ENCODE results near the gene APAF1.
A peak's percentile ranks its signal among the peaks of the same experiment; 100 is the strongest.
"Not testable (repeated sequence)": the region's sequence is repeated elsewhere in the genome, so short reads cannot be mapped to it uniquely, and the experiment has no call there.

The APAF1 gene

DNA sequence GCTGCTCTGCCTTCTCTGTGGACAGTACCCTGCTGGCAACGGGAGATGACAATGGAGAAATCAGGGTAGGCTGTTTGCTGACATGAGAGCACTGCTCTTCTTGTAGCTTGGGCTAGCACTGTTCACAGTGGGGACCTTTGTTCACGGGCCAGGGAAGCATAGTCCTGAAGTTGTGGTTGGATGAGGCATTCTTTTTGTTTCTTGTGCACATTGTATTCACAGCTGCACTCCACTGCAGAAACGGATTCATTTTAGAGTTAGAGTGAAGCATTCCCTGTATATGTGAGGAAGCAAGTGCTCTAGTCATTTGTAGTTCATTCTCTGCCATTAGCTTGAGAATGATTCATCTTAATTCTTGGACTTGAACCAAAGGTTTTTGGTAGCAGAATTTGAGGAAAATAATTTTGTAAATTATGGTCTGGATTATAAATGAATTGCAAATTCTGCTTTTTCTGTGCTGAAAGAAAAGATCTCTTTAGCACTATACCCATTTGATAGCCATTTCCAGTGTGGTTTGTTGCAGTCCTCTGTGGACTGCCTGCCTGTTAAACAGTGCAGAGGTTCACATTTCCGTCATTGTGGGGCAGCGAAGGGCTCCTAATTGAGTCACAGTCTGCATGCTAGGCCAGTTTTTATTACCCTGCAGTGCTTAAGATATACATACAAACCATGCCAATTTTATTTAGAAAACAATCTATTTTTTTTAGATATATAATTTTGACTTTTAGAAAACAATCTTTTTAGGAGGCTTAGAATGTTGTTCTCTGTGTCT is 80.6 kb downstream of the APAF1 start:
- no peak for DNase-seq

DNA sequence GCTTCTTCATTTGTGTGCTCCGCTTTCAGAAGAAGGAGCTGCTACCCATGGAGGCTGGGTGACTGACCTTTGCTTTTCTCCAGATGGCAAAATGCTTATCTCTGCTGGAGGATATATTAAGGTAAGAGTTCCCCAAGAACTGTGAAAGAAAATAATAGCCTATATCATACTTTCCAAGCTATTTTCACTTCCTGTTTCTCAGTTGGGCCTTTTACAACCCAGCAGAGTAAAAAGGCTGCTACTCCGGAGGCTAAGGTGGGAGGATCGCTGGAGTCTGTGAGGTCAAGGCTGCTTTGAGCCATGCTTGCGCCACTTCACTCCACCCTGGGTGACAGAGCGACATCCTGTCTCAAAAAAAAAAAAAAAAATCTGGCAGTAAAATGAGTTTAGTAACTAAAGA is 82.1 kb downstream of the APAF1 start:
- DNase-seq: no peak

DNA sequence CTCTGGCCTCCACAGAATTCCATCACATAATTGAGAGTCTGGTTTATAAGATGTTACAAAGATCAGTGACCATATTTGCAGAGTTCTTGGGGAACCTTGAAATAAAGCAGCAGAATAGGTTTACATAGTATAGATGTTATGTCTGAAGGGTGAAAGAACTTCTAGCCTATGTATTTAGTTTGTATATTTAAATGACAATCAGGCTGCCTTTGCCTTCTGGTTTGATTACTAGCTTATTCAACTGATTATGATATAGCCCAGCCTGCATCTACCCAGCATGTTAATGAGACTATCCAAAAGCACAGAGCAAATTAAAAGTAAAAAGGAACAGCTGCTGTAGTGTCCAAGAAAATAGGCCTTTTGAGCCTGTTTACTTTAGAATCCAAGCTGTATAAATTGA is 85.3 kb downstream of the APAF1 start:
- DNase-seq: no peak

DNA sequence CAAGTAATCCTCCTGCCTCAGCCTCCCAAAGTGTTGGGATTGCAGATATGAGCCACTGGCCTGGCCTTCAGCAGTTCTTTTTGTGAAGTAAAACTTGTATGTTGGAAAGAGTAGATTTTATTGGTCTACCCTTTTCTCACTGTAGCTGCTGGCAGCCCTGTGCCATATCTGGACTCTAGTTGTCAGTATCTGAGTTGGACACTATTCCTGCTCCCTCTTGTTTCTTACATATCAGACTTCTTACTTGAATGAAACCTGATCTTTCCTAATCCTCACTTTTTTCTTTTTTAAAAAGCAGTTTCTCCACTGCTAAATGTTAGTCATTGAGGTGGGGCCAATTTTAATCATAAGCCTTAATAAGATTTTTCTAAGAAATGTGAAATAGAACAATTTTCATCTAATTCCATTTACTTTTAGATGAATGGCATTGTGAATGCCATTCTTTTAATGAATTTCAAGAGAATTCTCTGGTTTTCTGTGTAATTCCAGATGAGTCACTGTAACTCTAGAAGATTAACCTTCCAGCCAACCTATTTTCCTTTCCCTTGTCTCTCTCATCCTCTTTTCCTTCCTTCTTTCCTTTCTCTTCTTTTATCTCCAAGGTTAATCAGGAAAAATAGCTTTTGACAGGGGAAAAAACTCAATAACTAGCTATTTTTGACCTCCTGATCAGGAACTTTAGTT is 88.7 kb downstream of the APAF1 start:
- no peak for DNase-seq

DNA sequence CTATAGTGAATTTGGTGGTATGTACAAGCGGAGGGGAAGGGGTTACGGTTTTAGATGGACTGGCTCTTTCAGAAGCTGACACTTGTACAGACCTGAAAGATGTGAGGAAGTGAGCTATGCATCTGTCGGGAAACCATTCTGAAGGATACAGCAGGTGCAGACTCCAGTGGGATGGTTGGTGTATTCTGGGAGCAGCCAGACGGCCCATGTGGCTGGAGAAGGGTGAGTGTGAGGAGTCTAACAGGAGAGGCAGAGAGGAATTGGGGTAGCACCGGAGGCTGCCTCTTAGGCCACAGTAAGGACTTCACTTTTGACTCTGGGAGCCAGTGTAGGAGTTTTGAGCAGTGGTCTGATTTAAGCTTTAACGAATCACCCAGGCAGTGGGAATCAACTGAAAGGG is 90.7 kb downstream of the APAF1 start:
- DNase-seq: no peak

DNA sequence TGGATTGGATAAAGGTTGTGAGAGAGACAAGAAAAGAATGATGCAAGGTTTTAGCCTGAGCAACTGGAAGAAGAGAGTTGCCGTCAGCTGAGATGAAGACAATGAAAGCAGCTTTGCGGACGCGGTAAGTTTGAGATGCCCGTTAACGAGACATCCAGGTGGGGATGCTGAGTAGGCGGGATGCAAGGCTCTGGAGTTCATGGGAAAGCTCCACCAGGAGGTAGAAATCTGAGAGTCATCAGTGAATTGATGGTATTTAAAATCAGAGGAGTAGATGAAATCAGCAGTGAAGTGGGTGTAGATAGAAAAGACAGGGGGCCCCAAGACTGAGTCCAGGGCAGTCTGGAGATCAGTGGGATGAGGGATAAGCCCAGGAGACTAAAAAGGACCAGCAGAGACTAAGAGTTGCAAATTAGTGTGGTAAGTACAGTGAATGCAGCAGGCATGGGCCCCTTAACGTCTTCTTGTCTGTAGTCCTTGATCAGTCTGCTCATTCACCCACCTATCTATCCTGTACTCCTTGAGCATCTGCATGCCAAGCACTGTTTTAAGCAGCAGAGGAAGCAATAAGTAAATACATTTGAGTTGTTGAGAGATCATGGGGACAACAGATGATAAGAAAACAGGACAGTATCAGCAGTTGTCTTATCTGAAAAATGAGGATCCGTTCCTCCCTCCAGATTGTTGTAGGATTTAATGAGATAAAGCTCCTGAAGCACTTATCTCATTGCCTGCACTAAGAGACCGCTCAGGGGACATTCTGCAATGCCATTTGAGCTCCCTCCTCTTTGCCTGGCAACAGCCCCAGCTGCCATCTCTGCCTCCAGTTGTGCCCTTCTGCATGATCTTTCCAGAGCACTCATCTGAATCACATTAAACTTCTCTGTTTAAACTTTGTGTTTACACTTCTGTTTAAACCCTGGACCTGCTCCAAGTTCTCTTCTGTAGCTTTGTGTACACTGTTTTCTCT is 91.5 kb downstream of the APAF1 start:
- no peak for DNase-seq

DNA sequence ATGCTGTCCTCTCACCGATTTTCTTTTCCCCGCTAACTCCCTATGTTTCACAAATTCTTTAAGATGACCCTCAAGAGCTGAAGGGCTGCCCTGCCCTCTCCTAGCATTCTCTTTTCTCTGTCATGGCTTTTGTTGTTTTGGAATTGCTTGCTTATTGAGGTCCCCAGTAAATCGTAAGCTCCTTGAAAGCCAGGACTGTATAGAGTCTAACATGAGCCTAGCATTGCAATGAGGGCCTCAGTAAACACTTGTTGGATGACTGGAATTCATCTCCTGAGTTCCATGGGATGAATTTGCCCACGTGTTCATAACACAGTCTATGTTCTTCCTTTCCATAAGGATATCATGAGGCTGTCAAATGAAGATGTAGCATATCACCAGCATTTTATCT is 92.2 kb downstream of the APAF1 start:
- DNase-seq: no peak

DNA sequence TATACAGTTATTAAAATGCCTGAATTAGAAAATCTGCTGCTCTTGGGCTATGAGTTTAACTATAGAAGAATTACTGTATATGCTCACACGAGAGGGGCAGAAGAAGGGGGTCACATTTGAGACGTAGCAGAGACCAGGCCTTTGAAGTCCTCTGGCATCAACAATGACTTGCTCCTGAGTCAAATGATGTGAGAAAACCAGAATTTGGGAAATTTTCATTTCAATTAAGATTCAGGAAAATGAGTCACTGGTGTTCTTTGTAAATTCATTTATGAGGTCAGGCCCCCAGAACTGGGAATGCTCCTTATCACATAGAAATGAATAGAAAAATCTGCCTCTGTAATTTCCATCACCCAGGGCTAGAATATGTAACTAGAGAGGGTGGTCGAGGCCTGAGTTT is 92.9 kb downstream of the APAF1 start:
- no peak for DNase-seq

DNA sequence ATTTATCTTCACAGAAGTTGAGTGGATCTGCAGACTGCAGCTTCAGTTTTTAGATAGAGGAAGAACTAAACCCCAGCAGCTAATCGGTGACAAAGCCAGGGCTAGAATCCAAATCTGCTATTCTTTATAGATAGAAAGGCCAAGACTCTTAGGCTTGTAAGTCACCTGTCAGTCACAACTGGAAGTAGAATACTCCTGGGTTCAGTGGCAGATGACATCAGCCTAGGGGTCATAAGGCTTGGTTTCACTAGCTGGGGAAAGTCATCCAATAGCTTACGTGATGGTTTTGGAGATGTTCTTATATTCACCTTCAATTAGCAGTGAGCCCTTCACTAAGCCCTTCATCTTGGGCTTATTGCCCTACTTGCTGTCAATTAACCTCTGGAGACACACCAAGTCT is 93.4 kb downstream of the APAF1 start:
- no peak for DNase-seq

DNA sequence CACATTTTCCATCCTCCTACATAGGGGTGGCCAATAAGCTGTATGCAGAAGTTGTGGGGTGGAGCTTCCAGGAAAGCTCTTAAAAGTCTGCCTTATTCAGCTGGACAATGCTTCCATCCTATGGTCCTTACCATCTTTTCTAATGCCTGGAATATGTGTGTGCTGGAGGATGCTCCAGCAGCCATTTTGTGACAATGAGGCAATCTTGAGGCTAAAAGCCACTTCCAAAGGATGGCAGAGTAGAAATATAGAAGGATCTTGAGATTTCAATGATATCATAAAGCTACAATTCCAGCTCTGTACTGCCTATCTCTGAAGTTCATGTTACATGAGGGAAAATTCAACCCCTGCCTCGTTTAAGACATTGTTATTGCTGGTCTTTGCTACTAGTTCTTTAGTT is 95.7 kb downstream of the APAF1 start:
- DNase-seq: no peak

DNA sequence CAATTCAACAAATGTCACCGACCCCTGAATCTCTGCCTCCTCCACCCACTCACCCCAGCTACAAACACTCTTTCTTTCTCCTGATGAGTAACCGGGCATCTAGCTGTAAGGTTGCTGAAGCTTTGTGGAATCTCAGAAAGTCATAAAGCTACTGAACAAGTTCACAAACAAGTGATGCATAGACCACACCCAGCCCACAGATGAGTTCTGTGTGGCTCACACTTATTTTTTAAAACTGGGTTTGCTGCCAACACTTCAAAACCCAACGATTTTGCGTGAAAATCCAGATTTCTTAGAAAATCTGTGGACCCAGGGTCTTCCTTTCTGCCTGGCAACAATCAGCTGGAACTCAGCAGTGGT is 96.1 kb downstream of the APAF1 start:
- DNase-seq: no peak

DNA sequence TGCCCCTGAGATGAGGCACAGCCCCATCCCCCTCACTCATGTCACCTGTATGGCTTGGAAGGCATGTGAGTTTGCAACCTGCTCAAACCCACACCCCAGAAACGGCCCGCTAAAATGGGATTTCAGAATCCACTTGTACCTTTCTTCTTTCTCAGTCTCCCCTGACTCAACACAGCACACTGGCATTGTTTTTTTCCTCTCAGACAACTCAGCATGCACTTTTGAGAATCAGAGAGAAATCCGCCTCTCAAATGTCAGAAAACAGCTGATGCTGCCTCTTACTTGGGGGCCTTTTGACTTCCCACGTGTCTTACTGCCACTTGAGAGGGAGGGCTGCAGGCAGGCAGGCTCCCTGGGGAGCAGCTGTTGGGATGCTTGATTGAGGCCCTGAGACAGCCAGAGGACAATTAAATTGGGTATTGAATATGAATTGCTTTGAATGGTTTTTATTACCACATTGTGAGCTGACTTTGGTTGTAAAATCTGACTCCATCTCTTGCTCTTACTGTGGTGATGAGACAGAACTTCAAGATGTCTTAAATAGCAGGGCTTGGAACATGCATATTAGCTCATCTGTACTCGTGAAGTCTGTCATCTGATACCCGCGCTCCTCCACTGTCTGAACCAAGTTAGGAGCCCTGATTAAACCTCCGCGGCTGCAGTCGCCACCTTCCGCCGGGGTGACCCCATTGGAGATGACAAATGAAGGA is 96.6 kb downstream of the APAF1 start:
- DNase-seq: no peak

DNA sequence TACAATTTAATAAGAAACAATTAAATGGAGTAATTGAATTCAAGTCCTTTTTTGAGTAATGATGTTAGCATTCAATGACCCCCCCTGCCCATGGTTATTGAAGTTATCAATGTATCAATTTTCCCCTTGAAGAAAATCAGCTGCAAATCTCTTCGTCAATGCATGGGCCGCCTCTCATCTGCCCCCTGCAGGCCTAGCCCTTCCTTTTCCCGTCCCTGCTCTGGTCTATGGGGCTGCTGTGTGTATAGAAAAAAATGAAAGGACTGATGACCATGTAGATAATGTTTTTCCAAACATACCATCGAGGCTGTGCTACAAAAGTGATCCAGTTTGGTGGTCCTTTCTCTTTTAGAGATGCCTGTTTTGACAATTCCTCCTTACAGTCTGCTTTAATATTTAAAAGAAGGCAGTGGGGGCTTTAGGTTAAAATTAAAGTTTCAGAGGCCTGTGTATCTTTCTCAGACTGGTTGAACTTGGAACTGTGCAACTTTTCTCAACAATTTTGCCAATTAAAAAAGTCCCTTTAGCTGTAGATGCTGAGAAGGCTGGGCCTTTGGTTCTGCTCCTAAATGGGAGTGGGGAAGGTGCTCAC is 98.4 kb downstream of the APAF1 start:
- peak in 1 of 6 experiments; percentile 1 for DNase-seq

DNA sequence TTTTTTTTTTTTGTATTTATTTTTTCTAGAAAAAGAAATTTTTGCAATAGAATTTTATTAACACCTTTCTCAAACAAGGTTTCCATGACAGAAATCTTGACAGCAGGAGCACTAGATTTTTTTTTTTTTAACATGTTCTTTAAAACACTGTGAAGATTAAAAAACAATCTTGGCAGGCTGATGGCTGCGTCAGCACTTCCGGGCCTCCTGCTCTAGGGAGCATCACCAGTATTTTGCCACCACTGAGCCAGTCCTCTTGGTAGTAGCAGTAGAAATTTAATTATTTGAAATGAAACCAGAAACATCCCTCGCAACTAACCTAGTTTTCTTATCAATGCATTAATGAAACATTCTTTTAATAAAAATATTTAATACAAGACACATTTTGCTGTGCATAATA is 99.6 kb downstream of the APAF1 start:
- no peak for DNase-seq

DNA sequence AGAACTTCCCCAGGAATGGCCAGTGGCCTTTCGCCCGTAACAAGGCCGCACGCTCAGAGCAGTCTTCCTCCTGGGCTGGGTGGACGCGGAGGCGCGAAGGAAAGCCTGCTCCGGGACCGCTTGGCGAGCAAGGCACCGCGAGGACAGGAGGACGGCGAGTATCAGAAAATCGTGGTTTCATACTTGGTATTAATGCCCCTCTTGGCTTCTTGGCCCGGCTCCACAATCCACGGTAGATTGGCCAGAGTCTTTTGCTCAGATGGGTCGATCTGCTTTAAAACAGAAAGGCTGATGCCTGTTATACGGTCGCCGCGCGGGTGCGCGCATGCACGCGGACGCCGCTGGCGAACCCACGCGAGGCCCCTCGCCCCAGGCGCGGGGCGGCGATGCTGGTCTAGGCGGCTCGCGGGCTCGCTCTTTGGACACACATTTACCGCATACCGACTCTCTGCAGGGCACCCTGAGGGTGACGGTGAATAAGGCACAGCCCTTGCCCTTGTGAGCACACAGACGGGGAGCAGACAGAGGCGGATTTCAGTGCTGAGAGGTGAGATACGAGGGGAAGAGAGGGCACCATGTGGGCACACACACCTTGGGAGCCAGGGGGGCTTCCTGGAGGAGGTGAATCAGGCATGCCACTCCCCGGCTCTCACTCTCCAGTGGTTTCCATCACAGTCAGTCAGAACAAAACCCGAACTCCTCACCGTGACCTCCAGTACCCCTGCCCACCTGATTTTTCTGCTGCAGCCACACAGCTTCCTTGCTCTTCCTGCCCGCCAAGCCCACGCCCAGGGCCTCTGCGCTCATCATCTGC is 100.7 kb downstream of the APAF1 start:
- DNase-seq: peak in 1 of 6 experiments; percentile 19

DNA sequence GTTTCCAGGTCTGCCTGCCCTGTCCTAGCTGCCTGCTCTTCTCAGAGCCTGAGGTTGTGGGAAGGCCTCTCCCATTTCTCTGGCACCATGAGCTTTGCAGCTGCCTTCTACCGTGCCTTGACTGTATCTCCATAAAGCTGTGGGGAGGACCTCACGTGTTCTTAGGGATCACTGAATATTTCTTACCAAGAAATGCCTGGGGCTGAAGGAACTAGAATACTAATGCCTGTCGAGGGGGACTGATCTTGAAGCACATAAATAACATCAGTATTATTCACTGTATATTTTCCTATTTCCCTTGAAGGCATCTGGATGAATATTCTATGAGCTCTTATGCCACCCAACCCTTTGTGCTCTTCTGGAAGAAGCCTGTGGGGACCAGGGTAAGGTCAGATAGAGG is 103.4 kb downstream of the APAF1 start:
- DNase-seq: no peak

DNA sequence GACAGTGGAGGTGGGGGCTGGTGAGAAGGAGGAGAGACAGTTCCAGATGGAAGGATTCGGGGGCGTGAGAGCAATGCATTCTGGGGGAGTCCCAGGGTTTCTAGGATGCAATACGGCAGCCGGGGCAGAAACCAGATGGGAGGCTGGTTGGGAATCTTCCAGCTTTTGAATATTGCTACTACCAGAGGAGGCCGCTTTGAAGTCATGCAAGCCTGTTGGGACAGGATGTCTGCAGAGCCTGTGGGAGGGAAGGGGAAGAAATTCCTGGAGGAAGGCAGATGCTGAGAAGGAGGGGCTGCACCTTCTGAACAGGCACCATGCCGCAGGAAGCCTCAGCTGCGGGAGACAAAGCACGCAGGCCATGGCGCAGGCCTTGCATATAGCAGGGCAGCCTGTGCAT is 105.4 kb downstream of the APAF1 start:
- DNase-seq: no peak

DNA sequence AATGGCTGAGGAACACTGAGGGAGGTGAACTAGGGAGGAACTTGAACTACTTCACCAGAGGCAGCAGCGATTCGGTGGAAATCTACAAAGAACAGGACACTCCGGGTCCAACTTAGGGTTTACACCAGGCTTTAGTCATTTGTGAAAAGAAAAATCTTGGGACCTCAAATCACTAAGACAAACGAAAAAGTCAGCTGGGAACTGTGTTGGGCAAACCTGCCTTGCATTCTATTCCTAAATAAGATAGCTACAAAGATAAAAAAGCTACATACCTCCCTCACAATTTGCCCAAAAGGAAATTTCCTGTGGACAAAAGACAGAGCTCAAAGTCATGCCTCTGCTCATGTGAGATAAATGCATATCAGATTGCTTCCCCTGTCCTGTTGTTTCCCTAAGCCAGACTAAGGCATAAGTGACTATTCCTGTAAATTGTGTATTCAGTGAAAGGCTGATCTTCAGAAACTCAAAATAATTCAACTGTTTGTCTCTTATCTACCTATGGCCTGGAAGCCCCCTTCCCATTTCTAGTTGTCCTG is 106.6 kb downstream of the APAF1 start:
- no peak for DNase-seq

DNA sequence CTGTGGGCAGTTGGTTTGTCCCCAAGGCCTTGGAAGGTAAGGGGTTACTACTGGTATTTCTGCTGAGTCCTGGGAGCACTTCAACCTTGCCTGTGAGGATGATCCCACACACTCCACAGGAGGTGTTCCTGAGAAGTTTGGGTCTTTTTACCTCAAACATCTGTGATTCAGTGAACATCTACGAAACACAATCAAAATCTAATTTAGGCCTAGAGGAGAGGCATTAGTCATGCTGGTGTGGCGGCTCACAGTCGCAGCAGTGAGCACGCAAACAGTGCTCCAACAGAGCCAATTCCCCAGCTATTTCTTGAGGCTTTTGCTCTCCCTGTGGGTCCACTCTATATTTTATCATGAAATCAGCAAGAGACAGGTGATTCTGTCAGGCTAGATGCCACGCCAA is 107.6 kb downstream of the APAF1 start:
- no peak for DNase-seq

DNA sequence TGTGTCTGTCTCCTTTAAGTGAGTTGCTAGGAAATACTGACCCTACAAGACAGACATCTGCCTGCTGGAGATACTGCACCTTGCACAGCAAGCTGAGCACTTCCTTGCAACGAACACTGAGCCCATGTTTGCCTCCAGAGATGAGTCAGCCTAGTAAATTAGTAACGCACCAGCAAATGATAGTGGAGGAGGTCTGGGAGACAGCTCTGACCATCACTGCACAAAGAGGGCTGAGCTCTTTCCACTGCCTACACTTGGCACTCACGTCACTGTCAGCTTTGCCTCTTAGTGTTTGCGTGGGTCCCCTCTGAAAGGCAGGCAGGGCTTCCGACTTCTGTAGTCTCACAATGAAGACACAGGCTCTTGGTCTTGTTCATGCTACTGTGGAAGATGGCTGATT is 109.0 kb downstream of the APAF1 start:
- DNase-seq: no peak

DNA sequence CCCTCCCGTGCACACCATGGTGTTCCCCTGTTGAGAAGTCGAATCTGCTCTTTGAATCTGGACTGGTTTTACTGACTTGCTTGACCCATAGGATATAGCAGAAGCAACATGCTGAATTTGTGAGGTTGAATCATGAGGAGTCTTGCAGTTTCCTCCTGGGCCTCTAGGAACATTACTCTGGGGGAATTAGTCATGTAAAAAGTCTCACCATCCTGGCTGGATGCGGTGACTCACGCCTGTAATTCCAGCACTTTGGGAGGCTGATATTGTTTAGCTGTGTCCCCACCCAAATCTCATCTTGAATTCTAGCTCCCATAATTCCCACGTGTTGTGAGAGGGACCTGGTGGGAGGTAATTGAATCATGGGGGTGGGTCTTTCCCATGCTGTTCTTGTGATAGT is 110.8 kb downstream of the APAF1 start:
- DNase-seq: not testable (repeated sequence)

All from stimulated activated naive CD4-positive, alpha-beta T cell (primary cell).